Measurements from ENCODE around the gene GBP2. TPM values are rescaled to one million over a fixed set of nuclear protein-coding genes. Genes with fewer than 3 reads are reported as not detected.
A peak's percentile ranks its signal among the peaks of the same experiment; 100 is the strongest.

Gene GBP2, protein sequence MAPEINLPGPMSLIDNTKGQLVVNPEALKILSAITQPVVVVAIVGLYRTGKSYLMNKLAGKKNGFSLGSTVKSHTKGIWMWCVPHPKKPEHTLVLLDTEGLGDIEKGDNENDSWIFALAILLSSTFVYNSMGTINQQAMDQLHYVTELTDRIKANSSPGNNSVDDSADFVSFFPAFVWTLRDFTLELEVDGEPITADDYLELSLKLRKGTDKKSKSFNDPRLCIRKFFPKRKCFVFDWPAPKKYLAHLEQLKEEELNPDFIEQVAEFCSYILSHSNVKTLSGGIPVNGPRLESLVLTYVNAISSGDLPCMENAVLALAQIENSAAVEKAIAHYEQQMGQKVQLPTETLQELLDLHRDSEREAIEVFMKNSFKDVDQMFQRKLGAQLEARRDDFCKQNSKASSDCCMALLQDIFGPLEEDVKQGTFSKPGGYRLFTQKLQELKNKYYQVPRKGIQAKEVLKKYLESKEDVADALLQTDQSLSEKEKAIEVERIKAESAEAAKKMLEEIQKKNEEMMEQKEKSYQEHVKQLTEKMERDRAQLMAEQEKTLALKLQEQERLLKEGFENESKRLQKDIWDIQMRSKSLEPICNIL
- total RNA-seq (2012; rRNA removed): 2.3 and 3.9 TPM in 2 replicates

GRCh38 chr1:89125913-89126580, at the start of gene GBP2:
Gene GBP2 (minus strand): TSS chr1:89126114. CDS start chr1:89121966, 4,148 bp downstream.
- Histone ChIP-seq H3K9ac (ENCODE audit: low read depth, low read length) (peak within 1 kb of the TSS; percentile 35), H3K36me3 (ENCODE audit: insufficient read depth, low read length) (no peaks in the 10 kb centered on the region), H3K9me3 (replicated peaks; ENCODE audit: low read length) (no peaks in the 10 kb centered on the region), H3K4me1 (ENCODE audit: control insufficient read depth, insufficient read depth, low read length) (peaks cover 14% of the 10 kb centered on the region), H3K4me3 (ENCODE audit: low read length) (peak within 1 kb of the TSS; percentile 65), H3K27me3 (ENCODE audit: control insufficient read depth, insufficient read depth, low read length) (no peaks in the 10 kb centered on the region), H3K4me2 (ENCODE audit: low read length) (peak within 1 kb of the TSS; percentile 78)

DNA sequence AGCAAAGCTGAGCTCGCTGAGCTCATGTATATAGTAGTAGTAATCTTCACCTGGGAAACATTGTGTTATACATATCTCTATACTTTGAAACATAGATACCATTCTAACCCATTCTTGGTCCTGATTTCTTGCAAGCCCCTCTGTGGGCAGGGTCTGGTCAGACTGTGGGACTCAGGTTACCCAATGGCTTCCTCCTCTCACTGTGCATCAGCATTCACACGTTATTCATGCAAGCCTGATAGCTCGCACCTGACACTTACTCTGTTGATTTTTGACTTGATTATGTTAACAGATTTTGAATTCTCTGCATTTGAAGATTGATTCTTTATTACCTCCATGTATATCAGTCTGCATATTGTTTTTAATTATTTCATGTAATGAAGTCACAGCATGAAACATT, 48.6 kb upstream of the GBP2 start:
- no peaks in the 10 kb centered on the region for H3K27me3 ChIP-seq (ENCODE audit: control insufficient read depth, insufficient read depth, low read length)
- no peaks in the 10 kb centered on the region for H3K9me3 ChIP-seq (replicated peaks; ENCODE audit: low read length)
- no peak overlapping the region for H3K9ac ChIP-seq (ENCODE audit: low read depth, low read length)
- H3K36me3 ChIP-seq (ENCODE audit: insufficient read depth, low read length): no peaks in the 10 kb centered on the region
- no peak overlapping the region for H3K4me3 ChIP-seq (ENCODE audit: low read length)
- H3K4me1 ChIP-seq (ENCODE audit: control insufficient read depth, insufficient read depth, low read length): no peaks in the 10 kb centered on the region
- no peak overlapping the region for H3K4me2 ChIP-seq (ENCODE audit: low read length)

DNA sequence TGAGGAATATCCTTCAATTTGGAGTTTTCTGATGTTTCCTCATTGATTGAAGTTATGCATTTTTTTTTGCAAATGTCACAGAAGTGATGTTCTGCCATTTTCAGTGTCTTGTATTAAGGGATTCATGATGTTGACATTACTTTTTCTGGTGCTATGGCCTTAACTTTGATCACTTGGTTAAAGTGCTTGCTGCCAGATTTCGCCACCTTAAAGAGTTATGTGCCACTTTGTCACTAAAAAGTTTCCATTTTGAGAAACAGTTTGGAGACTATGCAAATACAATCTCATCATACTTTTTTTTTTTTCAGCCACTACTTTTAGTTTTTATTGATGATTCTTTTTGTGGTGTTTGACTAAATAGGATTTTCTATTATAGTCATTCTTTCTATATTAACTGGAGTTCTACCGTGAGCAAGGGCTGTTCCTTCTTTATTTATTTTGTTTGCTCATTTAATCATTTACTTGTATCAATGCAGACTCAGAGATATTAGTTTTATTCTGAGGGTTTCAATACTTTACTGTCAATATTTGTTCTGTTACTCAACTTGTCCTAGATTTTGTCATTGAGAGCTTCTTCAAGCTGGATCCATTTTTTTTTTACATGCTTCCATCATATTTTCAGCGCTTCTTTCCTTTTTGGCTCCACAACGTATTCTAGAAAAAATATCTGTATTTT, 46.7 kb upstream of the GBP2 start:
- H3K27me3 ChIP-seq (ENCODE audit: control insufficient read depth, insufficient read depth, low read length): no peaks in the 10 kb centered on the region
- no peak overlapping the region for H3K4me2 ChIP-seq (ENCODE audit: low read length)
- H3K36me3 ChIP-seq (ENCODE audit: insufficient read depth, low read length): no peaks in the 10 kb centered on the region
- no peaks in the 10 kb centered on the region for H3K9me3 ChIP-seq (replicated peaks; ENCODE audit: low read length)
- H3K9ac ChIP-seq (ENCODE audit: low read depth, low read length): no peak overlapping the region
- H3K4me1 ChIP-seq (ENCODE audit: control insufficient read depth, insufficient read depth, low read length): no peaks in the 10 kb centered on the region
- H3K4me3 ChIP-seq (ENCODE audit: low read length): no peak overlapping the region

GRCh38 chr1:89171067-89171438, 45.1 kb upstream of the GBP2 start:
- Histone ChIP-seq H3K9me3 (replicated peaks; ENCODE audit: low read length) (no peaks in the 10 kb centered on the region), H3K36me3 (ENCODE audit: insufficient read depth, low read length) (no peaks in the 10 kb centered on the region), H3K4me3 (ENCODE audit: low read length) (no peak overlapping the region), H3K9ac (ENCODE audit: low read depth, low read length) (no peak overlapping the region), H3K4me2 (ENCODE audit: low read length) (no peak overlapping the region), H3K27me3 (ENCODE audit: control insufficient read depth, insufficient read depth, low read length) (no peaks in the 10 kb centered on the region), H3K4me1 (ENCODE audit: control insufficient read depth, insufficient read depth, low read length) (no peaks in the 10 kb centered on the region)

GRCh38 chr1:89170170-89171066, 44.5 kb upstream of the GBP2 start:
- Histone ChIP-seq H3K27me3 (ENCODE audit: control insufficient read depth, insufficient read depth, low read length) (no peaks in the 10 kb centered on the region), H3K36me3 (ENCODE audit: insufficient read depth, low read length) (no peaks in the 10 kb centered on the region), H3K4me3 (ENCODE audit: low read length) (no peak overlapping the region), H3K9me3 (replicated peaks; ENCODE audit: low read length) (no peaks in the 10 kb centered on the region), H3K9ac (ENCODE audit: low read depth, low read length) (no peak overlapping the region), H3K4me1 (ENCODE audit: control insufficient read depth, insufficient read depth, low read length) (no peaks in the 10 kb centered on the region), H3K4me2 (ENCODE audit: low read length) (no peak overlapping the region)

GRCh38 chr1:89169166-89169565, 43.3 kb upstream of the GBP2 start:
- Histone ChIP-seq H3K4me2 (ENCODE audit: low read length) (no peak overlapping the region), H3K9me3 (replicated peaks; ENCODE audit: low read length) (no peaks in the 10 kb centered on the region), H3K4me3 (ENCODE audit: low read length) (no peak overlapping the region), H3K4me1 (ENCODE audit: control insufficient read depth, insufficient read depth, low read length) (no peaks in the 10 kb centered on the region), H3K9ac (ENCODE audit: low read depth, low read length) (no peak overlapping the region), H3K27me3 (ENCODE audit: control insufficient read depth, insufficient read depth, low read length) (no peaks in the 10 kb centered on the region), H3K36me3 (ENCODE audit: insufficient read depth, low read length) (no peaks in the 10 kb centered on the region)

DNA sequence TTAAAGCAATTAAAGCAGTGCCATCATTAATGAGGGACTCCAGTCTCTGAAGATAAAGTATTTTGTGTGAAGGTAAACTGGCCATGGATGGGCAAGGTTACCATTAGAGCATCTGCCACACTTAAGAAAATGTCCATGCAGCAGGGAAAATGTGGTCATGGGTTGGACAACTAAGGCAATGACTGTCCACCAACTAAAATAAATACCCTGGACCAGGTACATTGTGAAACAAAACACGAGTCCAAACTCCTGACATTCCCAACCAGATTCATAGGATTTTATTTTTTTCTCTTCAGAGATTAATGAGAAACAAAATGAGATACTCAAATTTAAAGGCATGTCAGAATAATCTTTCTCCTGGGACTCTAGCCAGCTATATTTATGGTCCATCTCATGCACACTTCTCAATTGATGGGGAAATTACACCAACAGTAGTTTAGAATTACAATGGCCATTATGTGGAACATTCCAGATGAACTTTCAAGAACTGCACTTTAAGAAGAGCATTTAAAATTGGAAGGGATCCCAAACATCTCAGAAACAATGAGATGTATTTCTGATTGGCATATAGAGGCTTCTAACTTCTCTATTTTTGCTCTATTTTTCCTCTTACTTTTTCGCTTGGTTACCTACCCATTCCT, 41.8 kb upstream of the GBP2 start:
- Histone ChIP-seq H3K27me3 (ENCODE audit: control insufficient read depth, insufficient read depth, low read length) (no peaks in the 10 kb centered on the region), H3K4me2 (ENCODE audit: low read length) (no peak overlapping the region), H3K9me3 (replicated peaks; ENCODE audit: low read length) (no peaks in the 10 kb centered on the region), H3K4me1 (ENCODE audit: control insufficient read depth, insufficient read depth, low read length) (no peaks in the 10 kb centered on the region), H3K9ac (ENCODE audit: low read depth, low read length) (no peak overlapping the region), H3K4me3 (ENCODE audit: low read length) (no peak overlapping the region), H3K36me3 (ENCODE audit: insufficient read depth, low read length) (no peaks in the 10 kb centered on the region)

- no peak overlapping the region for H3K4me3 ChIP-seq (ENCODE audit: low read length)
Observed at GRCh38 chr1:89166705-89167104, 40.8 kb upstream of the GBP2 start.

GRCh38 chr1:89165811-89166210, 39.9 kb upstream of the GBP2 start:
- no peak overlapping the region for H3K4me2 ChIP-seq (ENCODE audit: low read length)
- no peaks in the 10 kb centered on the region for H3K4me1 ChIP-seq (ENCODE audit: control insufficient read depth, insufficient read depth, low read length)
- no peak overlapping the region for H3K9ac ChIP-seq (ENCODE audit: low read depth, low read length)
- no peaks in the 10 kb centered on the region for H3K36me3 ChIP-seq (ENCODE audit: insufficient read depth, low read length)
- no peaks in the 10 kb centered on the region for H3K27me3 ChIP-seq (ENCODE audit: control insufficient read depth, insufficient read depth, low read length)
- no peak overlapping the region for H3K4me3 ChIP-seq (ENCODE audit: low read length)
- no peaks in the 10 kb centered on the region for H3K9me3 ChIP-seq (replicated peaks; ENCODE audit: low read length)

More at GRCh38 chr1:89166705-89167104, 40.8 kb upstream of the GBP2 start:
- no peak overlapping the region for H3K9ac ChIP-seq (ENCODE audit: low read depth, low read length)
- no peaks in the 10 kb centered on the region for H3K4me1 ChIP-seq (ENCODE audit: control insufficient read depth, insufficient read depth, low read length)
- H3K9me3 ChIP-seq (replicated peaks; ENCODE audit: low read length): no peaks in the 10 kb centered on the region
- H3K36me3 ChIP-seq (ENCODE audit: insufficient read depth, low read length): no peaks in the 10 kb centered on the region
- no peak overlapping the region for H3K4me2 ChIP-seq (ENCODE audit: low read length)
- H3K27me3 ChIP-seq (ENCODE audit: control insufficient read depth, insufficient read depth, low read length): no peaks in the 10 kb centered on the region

DNA sequence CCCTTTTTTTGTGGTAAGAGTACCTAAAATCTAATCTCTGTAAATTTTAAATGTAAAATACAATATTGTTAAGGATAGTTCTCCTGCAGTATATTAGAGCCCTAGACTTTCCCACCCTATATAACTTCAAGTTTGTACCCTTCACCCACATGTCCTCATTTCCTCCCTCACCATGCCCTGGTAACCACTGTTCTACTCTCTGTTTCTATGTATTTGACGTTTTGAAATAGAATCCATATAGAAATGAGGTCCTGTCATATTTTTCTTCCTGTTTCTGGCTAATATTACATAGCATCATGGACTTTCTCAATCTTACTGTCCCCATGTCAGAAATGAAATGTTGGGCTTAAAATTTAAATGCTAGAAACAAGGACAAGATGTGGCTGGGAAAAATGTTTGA, 25.1 kb upstream of the GBP2 start:
- Histone ChIP-seq H3K27me3 (ENCODE audit: control insufficient read depth, insufficient read depth, low read length) (no peaks in the 10 kb centered on the region), H3K36me3 (ENCODE audit: insufficient read depth, low read length) (no peaks in the 10 kb centered on the region), H3K9me3 (replicated peaks; ENCODE audit: low read length) (no peaks in the 10 kb centered on the region), H3K9ac (ENCODE audit: low read depth, low read length) (no peak overlapping the region), H3K4me3 (ENCODE audit: low read length) (no peak overlapping the region), H3K4me1 (ENCODE audit: control insufficient read depth, insufficient read depth, low read length) (no peaks in the 10 kb centered on the region), H3K4me2 (ENCODE audit: low read length) (no peak overlapping the region)

Data from skeletal muscle satellite cell (primary cell).